HG03457 (cell line): ENCODE data around the gene WWOX.

Experiments
- ATAC-seq: cut with Tn5 transposase; IDR thresholded peaks from one replicate; pipeline ENCODE4 v1.9.1; 2021; ENCODE audit warnings: moderate number of reproducible peaks; ENCODE audit not compliant: unreplicated experiment

WWOX gene

DNA sequence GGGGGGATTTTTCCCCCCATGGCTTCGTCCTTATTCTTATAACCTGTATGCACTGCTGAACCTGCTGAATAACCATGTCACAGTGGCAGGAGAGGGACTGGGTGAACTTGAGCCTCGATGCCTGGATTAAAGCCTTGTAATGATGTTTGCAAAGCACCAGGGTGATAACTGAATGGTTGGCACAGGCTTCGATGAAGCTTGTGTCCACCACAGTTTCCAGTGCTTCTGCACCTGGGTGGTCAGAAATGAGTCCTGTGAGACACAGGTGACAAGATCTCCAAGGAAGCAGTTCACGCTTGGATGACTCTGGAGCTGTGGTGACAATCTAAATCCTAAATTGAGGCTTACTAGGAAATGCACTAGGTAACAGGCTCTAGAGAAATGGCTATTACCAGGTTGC is 771.8 kb downstream of the WWOX start:
- no peak for ATAC-seq

- no peak for ATAC-seq
These were observed 777.2 kb downstream of the WWOX start for GRCh38 chr16:78876671-78877070.

DNA sequence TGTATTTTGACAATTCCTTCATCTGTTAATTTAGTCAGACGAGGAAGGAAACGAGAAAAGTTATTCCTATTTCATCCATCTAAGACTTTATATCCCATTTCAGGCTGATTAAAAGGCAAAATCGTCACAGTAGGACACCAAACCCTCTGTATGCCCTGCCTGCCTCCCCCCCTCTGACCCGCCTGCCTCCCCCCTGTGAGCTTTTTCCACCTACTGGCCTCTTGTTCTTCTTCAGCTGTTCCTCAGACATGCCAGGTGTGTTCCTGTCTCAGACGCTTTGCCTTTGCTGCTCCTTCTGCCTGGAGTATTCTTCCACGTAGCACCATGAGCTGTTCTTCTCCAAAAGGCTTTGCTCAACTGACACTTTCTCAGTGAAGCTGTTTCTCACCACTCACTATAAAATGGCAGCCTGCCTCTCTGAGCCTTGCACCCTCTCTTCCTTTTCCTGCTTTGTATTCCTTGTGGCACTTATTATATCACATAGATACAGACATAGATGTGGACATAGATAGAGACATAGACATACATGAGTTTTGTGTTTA is 777.7 kb downstream of the WWOX start:
- ATAC-seq = no peak

GRCh38 chr16:78878570-78878969 is 779.1 kb downstream of the WWOX start:
- no peak for ATAC-seq

DNA sequence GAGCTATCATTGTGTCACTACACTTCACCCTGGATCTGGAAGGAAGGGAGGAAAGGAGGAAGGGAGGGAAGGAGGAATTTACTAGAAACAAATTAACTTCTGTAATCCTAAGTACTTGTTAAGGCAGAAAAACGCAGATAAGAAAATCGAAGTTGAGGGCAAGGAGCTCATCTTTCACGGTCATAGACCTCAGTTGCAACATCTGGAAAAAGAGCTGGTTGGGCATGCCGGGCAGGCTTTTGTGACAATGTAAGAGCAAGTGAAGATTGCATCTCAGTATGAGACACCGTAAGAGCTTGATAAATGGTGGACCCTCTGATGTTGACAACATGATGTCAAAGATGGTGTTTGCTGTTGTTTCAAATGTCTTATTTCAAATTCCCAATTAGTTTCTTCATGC is 779.6 kb downstream of the WWOX start:
- ATAC-seq = no peak

GRCh38 chr16:78882150-78882549 is 782.7 kb downstream of the WWOX start:
- no peak for ATAC-seq

DNA sequence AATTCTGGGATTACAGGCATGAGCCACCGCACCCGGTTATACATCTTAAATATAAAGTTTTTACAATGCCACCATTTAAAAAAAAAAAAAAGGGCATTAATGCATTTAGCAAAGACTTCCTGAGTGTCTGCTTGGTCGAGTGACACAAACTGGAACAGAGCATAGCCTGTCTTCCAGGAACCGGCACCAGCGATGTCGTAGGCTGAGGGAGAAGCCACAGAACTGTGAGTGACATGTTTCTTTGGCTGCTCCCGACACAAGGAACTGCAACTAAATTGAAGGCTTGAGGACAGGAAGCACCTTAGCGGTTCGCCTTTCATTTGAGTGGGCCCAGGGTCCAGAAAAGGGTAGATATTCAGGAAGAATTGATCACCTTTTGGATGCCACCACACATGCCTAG is 783.3 kb downstream of the WWOX start:
- ATAC-seq = no peak

DNA sequence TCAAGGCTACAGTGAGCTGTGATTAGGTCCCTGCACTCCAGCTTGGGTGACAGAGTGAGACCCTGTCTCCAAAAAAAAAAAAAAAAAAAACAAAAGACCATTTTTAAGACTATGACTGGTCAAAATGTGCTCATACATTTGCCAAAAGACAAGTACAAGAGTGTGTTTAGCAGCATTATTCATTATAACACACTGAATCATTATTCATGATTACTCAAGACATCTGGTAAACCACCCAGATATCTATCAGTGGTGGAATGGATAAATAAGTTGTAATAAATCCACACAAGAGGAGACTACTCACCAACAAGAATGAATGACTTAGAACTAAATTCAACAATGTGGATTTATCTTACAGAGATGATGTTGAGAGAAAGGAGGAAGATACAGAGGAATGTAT is 784.8 kb downstream of the WWOX start:
- ATAC-seq = no peak

- ATAC-seq = no peak
These were observed 789.9 kb downstream of the WWOX start for GRCh38 chr16:78889346-78889745.

- ATAC-seq = no peak
These were observed 791.0 kb downstream of the WWOX start for GRCh38 chr16:78890373-78890895.

GRCh38 chr16:78892951-78893733 is 793.7 kb downstream of the WWOX start:
- ATAC-seq = no peak

DNA sequence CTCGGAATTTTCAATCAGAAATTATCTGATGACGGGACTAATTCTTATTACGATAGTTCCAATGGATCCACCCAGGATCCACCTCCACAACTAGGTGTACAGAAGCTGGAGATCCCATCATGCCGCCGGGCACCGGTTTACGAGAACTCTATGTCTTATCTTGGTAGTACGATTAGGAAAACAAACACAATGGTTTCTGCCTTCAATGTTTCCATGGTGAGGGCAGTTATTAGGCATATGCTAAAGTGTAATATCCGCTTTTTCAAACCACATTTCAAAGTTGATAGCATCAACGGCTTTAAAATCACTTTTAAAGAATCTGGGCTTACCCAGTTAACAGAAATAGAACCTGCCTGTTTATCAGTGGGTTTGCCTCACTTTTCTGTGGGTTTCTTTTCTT is 795.4 kb downstream of the WWOX start:
- ATAC-seq = no peak

GRCh38 chr16:78895681-78896080 is 796.2 kb downstream of the WWOX start:
- ATAC-seq = no peak

GRCh38 chr16:78896280-78896679 is 796.8 kb downstream of the WWOX start:
- no peak for ATAC-seq

- ATAC-seq = no peak
These were observed 797.8 kb downstream of the WWOX start for GRCh38 chr16:78897299-78897698.

GRCh38 chr16:78900044-78900811 is 800.8 kb downstream of the WWOX start:
- ATAC-seq = no peak

GRCh38 chr16:78900966-78901365 is 801.5 kb downstream of the WWOX start:
- ATAC-seq = no peak

GRCh38 chr16:78902321-78902720 is 802.9 kb downstream of the WWOX start:
- no peak for ATAC-seq

GRCh38 chr16:78903237-78903636 is 803.8 kb downstream of the WWOX start:
- no peak for ATAC-seq

DNA sequence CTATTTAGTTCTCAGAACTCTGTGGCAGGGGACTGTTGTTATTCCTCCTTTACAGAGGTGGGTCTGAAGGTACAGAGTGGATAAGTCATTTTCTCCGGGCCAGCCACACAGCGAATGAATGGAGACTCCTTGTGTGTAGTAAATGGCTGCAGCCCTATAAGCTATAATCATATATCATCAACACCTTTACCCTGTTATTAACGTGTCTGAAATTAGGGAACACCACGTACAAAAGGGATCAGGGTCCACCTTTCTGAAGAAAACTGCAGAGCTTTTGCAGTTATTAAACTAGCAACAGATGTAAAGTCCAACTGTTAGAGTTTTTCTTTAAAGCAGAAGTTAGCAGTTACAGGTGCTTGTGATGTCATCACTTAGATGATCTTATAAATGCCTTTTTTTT is 804.4 kb downstream of the WWOX start:
- ATAC-seq = no peak

GRCh38 chr16:78906135-78906534 is 806.7 kb downstream of the WWOX start:
- ATAC-seq = no peak

GRCh38 chr16:78909226-78909625 is 809.8 kb downstream of the WWOX start:
- no peak for ATAC-seq
